KMS-11 (cell line): Measurements from ENCODE around the gene GRIA1.

Experiments
- H2AFZ ChIP-seq: fragments of 200-600 bp; sonication (generic); 2 replicates; pipeline ENCODE4 v1.6.1; 2016; ENCODE audit warnings: antibody characterized with exemption, mixed run types, low read depth
- H3K27ac ChIP-seq: fragments of 200-600 bp; sonication (generic); 2 replicates; pipeline ENCODE4 v1.6.1; 2016; ENCODE audit warnings: mild to moderate bottlenecking, mixed run types
- H3K27me3 ChIP-seq: fragments of 200-600 bp; sonication (generic); 2 replicates; pipeline ENCODE4 v1.6.1; 2017; ENCODE audit warnings: mild to moderate bottlenecking, low read depth, mixed run types, moderate library complexity; ENCODE audit not compliant: insufficient read depth
- H3K36me3 ChIP-seq: fragments of 200-600 bp; sonication (generic); 2 replicates; pipeline ENCODE4 v1.6.1; 2017; ENCODE audit warnings: mild to moderate bottlenecking, mixed run types; ENCODE audit not compliant: insufficient read depth
- H3K4me1 ChIP-seq: fragments of 200-600 bp; sonication (generic); 2 replicates; pipeline ENCODE4 v1.6.1; 2016; ENCODE audit warnings: mild to moderate bottlenecking, low read depth, mixed run types; ENCODE audit not compliant: poor library complexity, severe bottlenecking
- H3K4me2 ChIP-seq: fragments of 200-600 bp; sonication (generic); 2 replicates; pipeline ENCODE4 v1.7.0; 2016; ENCODE audit warnings: mild to moderate bottlenecking, mixed run types
- H3K4me3 ChIP-seq: fragments of 200-600 bp; sonication (generic); IDR thresholded peaks from 2 replicates; pipeline ENCODE4 v1.6.1; 2017; ENCODE audit warnings: low read depth, low read length, mixed read lengths; ENCODE audit not compliant: insufficient read depth
- H3K79me2 ChIP-seq: fragments of 200-600 bp; sonication (generic); 2 replicates; pipeline ENCODE4 v1.6.1; 2016; ENCODE audit warnings: low read depth, mixed run types; ENCODE audit not compliant: insufficient read depth
- H3K9ac ChIP-seq: fragments of 200-600 bp; sonication (generic); 2 replicates; pipeline ENCODE4 v1.6.1; 2016; ENCODE audit warnings: mild to moderate bottlenecking, mixed run types
- H4K20me1 ChIP-seq: fragments of 200-600 bp; sonication (generic); 2 replicates; pipeline ENCODE4 v1.6.1; 2016; ENCODE audit warnings: mild to moderate bottlenecking, mixed run types; ENCODE audit not compliant: insufficient read depth
- TF ChIP-seq, protein P1 (sequence below): fragments of 200-600 bp; sonication (generic); conservative IDR thresholded peaks from 2 replicates; pipeline ENCODE4 v1.6.1; 2017; ENCODE audit warnings: low read depth, mild to moderate bottlenecking, antibody characterized with exemption, low read length, moderate library complexity, mixed read lengths

The GRIA1 gene

DNA sequence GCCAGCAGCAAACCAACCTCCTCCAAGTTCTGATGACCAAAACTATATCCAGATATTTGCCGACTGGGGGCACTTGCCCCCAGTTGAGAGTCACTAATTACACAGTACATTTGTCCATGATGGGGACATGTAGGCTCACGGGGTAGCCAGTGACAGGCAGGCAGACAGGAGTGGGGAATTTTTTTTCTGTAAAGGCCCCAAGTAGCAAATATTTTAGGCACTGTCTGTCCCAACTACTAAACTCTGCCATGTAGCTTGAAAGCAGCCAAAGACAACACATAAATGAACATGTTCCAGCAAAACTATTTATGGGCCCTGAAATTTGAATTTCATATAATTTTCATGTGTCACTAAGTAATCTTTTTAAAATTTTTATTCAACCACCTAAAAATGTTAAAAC, 80.7 kb downstream of the GRIA1 start:
- Histone ChIP-seq H3K4me2 (no peak overlapping the region), H3K27me3 (no peaks in the 10 kb centered on the region), H3K4me1 (no peaks in the 10 kb centered on the region), H3K27ac (no peak overlapping the region), H3K79me2 (no peaks in the 10 kb centered on the region), H2AFZ (no peak overlapping the region), H4K20me1 (no peaks in the 10 kb centered on the region), H3K36me3 (no peaks in the 10 kb centered on the region), H3K9ac (no peak overlapping the region), H3K4me3 (no peak overlapping the region)
- TF ChIP-seq, protein P1, sequence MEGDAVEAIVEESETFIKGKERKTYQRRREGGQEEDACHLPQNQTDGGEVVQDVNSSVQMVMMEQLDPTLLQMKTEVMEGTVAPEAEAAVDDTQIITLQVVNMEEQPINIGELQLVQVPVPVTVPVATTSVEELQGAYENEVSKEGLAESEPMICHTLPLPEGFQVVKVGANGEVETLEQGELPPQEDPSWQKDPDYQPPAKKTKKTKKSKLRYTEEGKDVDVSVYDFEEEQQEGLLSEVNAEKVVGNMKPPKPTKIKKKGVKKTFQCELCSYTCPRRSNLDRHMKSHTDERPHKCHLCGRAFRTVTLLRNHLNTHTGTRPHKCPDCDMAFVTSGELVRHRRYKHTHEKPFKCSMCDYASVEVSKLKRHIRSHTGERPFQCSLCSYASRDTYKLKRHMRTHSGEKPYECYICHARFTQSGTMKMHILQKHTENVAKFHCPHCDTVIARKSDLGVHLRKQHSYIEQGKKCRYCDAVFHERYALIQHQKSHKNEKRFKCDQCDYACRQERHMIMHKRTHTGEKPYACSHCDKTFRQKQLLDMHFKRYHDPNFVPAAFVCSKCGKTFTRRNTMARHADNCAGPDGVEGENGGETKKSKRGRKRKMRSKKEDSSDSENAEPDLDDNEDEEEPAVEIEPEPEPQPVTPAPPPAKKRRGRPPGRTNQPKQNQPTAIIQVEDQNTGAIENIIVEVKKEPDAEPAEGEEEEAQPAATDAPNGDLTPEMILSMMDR = no peak

DNA sequence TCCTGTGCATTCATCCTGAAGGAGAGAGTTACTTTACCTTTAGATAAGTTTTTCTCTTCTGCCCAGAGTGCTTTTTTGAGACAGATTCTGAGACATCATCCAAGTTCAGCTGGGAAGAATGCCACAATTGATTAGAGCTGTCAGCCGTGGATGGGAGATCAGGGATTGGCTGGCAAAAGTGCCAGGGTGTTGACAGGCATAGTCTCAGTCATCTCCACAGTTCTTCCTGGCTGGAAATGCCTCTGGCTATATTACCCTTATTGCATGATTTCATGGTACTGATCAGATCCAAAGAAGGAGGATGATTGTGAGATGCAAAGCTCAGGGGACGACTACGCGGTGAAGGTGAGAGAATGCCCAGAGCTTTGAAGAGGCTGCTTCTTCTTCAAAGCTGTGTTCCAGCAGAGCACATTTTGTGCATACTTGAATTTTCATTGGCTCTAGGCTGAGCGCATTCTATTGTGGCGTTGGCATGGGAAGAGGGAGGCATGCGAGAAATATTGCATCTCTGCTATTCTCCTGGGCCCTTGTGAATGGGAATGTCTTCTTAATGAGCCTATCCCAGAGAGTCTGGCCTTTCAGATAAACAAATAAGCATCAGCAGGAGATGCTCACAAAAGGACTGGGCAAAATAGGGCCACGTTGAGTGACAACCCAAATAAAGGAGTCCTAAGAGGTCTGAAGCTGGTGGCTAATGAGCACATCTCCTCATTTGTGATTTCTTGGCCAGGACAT, 82.1 kb downstream of the GRIA1 start:
- no peaks in the 10 kb centered on the region for H3K4me1 ChIP-seq
- TF ChIP-seq, protein P1 = no peak
- no peak overlapping the region for H3K4me2 ChIP-seq
- H3K9ac ChIP-seq = no peak overlapping the region
- H3K4me3 ChIP-seq = no peak overlapping the region
- H3K27ac ChIP-seq = no peak overlapping the region
- H2AFZ ChIP-seq = no peak overlapping the region
- H4K20me1 ChIP-seq = no peaks in the 10 kb centered on the region
- H3K36me3 ChIP-seq = no peaks in the 10 kb centered on the region
- no peaks in the 10 kb centered on the region for H3K27me3 ChIP-seq
- H3K79me2 ChIP-seq = no peaks in the 10 kb centered on the region

DNA sequence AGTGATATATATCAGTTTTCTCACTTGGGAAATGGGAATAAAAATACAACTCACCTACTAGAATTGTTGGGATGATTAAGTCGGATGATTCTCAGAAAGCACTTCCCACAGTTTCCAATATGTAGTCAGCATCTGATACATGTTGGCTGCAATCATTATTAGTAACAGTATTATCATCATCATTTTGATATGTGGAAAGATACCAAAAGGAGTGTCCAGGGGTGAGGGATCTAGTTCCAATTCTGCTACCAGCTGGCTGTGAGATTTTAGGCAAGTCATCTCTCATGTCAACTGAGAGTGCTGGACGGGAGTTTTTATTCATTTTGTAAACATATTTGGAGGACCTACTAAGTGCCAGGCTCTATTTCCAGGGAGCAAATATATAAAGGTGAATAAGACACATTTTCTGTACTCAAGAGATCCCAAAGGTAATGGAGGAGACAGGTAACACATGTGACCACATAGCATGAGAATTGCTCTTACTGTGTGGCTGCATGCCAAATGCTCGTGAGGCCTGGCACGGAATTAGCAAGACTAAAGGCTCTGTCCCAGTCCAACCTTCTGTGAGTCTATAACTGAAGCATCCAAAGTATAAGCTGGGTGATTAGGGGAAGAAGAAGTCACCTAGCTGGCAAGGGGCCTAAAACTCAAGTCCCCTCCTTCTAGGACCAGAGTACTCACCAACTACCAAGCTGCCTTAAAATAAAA, 83.0 kb downstream of the GRIA1 start:
- Histone ChIP-seq H2AFZ (no peak overlapping the region), H3K79me2 (no peaks in the 10 kb centered on the region), H3K4me3 (no peak overlapping the region), H3K27ac (no peak overlapping the region), H3K4me2 (no peak overlapping the region), H3K27me3 (no peaks in the 10 kb centered on the region), H3K9ac (no peak overlapping the region), H3K4me1 (no peaks in the 10 kb centered on the region), H3K36me3 (no peaks in the 10 kb centered on the region), H4K20me1 (no peaks in the 10 kb centered on the region)
- TF ChIP-seq, protein P1 = no peak

- TF ChIP-seq, protein P1 = no peak
- Histone ChIP-seq H4K20me1 (no peaks in the 10 kb centered on the region), H3K9ac (no peak overlapping the region), H3K27ac (no peak overlapping the region), H3K36me3 (no peaks in the 10 kb centered on the region), H3K27me3 (no peaks in the 10 kb centered on the region), H3K4me2 (no peak overlapping the region), H3K4me3 (no peak overlapping the region), H2AFZ (no peak overlapping the region), H3K4me1 (no peaks in the 10 kb centered on the region), H3K79me2 (no peaks in the 10 kb centered on the region)
These were observed 93.9 kb downstream of the GRIA1 start for GRCh38 chr5:153584126-153584959.
